ENCODE results near the gene ANKRD34A. TPM values are rescaled to one million over a fixed set of nuclear protein-coding genes. Genes with fewer than 3 reads are reported as not detected.
A peak's percentile ranks its signal among the peaks of the same experiment; 100 is the strongest.

Gene ANKRD34A
- total RNA-seq, 1 experiment from 2014 or later = 0.22 TPM

GRCh38 chr1:145927063-145927886 is 37.1 kb downstream of the ANKRD34A start, which contains the start of gene RBM8A (continued):
- TF ChIP-seq SMAD4 (CRISPR knock-in tag; IDR thresholded peaks at IDR 0.05) = no peak
- TF ChIP-seq, protein P1, sequence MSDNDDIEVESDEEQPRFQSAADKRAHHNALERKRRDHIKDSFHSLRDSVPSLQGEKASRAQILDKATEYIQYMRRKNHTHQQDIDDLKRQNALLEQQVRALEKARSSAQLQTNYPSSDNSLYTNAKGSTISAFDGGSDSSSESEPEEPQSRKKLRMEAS (CRISPR knock-in tag; IDR thresholded peaks at IDR 0.05) = peak; percentile 84
- TF ChIP-seq ETV6 (CRISPR knock-in tag; IDR thresholded peaks at IDR 0.05) = no peak; the same call in 1 of the 2 replicates
- no peak for TF ChIP-seq CREB1 (CRISPR knock-in tag; IDR thresholded peaks at IDR 0.05)
- no peak for TF ChIP-seq ZNF121 (CRISPR knock-in tag; IDR thresholded peaks at IDR 0.05)
- TF ChIP-seq SOX15 (CRISPR knock-in tag; IDR thresholded peaks at IDR 0.05) = no peak
- TF ChIP-seq, protein P2, sequence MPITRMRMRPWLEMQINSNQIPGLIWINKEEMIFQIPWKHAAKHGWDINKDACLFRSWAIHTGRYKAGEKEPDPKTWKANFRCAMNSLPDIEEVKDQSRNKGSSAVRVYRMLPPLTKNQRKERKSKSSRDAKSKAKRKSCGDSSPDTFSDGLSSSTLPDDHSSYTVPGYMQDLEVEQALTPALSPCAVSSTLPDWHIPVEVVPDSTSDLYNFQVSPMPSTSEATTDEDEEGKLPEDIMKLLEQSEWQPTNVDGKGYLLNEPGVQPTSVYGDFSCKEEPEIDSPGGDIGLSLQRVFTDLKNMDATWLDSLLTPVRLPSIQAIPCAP (CRISPR knock-in tag; IDR thresholded peaks at IDR 0.05) = no peak
- no peak for TF ChIP-seq NR3C1 (CRISPR knock-in tag; conservative IDR thresholded peaks at IDR 0.05; ENCODE audit: low read depth)
- no peak for TF ChIP-seq RELA (CRISPR knock-in tag; IDR thresholded peaks at IDR 0.05; ENCODE audit: borderline replicate concordance)
- TF ChIP-seq, protein P3, sequence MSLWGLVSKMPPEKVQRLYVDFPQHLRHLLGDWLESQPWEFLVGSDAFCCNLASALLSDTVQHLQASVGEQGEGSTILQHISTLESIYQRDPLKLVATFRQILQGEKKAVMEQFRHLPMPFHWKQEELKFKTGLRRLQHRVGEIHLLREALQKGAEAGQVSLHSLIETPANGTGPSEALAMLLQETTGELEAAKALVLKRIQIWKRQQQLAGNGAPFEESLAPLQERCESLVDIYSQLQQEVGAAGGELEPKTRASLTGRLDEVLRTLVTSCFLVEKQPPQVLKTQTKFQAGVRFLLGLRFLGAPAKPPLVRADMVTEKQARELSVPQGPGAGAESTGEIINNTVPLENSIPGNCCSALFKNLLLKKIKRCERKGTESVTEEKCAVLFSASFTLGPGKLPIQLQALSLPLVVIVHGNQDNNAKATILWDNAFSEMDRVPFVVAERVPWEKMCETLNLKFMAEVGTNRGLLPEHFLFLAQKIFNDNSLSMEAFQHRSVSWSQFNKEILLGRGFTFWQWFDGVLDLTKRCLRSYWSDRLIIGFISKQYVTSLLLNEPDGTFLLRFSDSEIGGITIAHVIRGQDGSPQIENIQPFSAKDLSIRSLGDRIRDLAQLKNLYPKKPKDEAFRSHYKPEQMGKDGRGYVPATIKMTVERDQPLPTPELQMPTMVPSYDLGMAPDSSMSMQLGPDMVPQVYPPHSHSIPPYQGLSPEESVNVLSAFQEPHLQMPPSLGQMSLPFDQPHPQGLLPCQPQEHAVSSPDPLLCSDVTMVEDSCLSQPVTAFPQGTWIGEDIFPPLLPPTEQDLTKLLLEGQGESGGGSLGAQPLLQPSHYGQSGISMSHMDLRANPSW (CRISPR knock-in tag; conservative IDR thresholded peaks at IDR 0.05; ENCODE audit: low read depth) = no peak
- TF ChIP-seq, protein P4, sequence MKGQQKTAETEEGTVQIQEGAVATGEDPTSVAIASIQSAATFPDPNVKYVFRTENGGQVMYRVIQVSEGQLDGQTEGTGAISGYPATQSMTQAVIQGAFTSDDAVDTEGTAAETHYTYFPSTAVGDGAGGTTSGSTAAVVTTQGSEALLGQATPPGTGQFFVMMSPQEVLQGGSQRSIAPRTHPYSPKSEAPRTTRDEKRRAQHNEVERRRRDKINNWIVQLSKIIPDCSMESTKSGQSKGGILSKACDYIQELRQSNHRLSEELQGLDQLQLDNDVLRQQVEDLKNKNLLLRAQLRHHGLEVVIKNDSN (CRISPR knock-in tag; IDR thresholded peaks at IDR 0.05) = peak; percentile 3; the same call in 1 of the 2 replicates
- TF ChIP-seq ATF1 (CRISPR knock-in tag; IDR thresholded peaks at IDR 0.05) = 0 out of 2 replicates have a peak, but pooled peaks have one; percentile 23
- TF ChIP-seq, protein P5, sequence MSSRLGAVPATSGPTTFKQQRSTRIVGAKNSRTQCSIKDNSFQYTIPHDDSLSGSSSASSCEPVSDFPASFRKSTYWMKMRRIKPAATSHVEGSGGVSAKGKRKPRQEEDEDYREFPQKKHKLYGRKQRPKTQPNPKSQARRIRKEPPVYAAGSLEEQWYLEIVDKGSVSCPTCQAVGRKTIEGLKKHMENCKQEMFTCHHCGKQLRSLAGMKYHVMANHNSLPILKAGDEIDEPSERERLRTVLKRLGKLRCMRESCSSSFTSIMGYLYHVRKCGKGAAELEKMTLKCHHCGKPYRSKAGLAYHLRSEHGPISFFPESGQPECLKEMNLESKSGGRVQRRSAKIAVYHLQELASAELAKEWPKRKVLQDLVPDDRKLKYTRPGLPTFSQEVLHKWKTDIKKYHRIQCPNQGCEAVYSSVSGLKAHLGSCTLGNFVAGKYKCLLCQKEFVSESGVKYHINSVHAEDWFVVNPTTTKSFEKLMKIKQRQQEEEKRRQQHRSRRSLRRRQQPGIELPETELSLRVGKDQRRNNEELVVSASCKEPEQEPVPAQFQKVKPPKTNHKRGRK (CRISPR knock-in tag; IDR thresholded peaks at IDR 0.05; ENCODE audit: borderline replicate concordance) = no peak
- TF ChIP-seq, protein P6, sequence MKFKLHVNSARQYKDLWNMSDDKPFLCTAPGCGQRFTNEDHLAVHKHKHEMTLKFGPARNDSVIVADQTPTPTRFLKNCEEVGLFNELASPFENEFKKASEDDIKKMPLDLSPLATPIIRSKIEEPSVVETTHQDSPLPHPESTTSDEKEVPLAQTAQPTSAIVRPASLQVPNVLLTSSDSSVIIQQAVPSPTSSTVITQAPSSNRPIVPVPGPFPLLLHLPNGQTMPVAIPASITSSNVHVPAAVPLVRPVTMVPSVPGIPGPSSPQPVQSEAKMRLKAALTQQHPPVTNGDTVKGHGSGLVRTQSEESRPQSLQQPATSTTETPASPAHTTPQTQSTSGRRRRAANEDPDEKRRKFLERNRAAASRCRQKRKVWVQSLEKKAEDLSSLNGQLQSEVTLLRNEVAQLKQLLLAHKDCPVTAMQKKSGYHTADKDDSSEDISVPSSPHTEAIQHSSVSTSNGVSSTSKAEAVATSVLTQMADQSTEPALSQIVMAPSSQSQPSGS (CRISPR knock-in tag; IDR thresholded peaks at IDR 0.05; ENCODE audit: borderline replicate concordance, low read depth) = no peak
- TF ChIP-seq PRDM15 (CRISPR knock-in tag; IDR thresholded peaks at IDR 0.05) = no peak
- peak; percentile 62 for TF ChIP-seq HMGXB4 (CRISPR knock-in tag; IDR thresholded peaks at IDR 0.05)
- TF ChIP-seq, protein P7, sequence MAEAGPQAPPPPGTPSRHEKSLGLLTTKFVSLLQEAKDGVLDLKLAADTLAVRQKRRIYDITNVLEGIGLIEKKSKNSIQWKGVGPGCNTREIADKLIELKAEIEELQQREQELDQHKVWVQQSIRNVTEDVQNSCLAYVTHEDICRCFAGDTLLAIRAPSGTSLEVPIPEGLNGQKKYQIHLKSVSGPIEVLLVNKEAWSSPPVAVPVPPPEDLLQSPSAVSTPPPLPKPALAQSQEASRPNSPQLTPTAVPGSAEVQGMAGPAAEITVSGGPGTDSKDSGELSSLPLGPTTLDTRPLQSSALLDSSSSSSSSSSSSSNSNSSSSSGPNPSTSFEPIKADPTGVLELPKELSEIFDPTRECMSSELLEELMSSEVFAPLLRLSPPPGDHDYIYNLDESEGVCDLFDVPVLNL (CRISPR knock-in tag; IDR thresholded peaks at IDR 0.05; ENCODE audit: borderline replicate concordance, low read depth) = no peak
- TF ChIP-seq GABPB1 (CRISPR knock-in tag; IDR thresholded peaks at IDR 0.05) = peak; percentile 62
- TF ChIP-seq ESRRA (CRISPR knock-in tag; IDR thresholded peaks at IDR 0.05; ENCODE audit: borderline replicate concordance) = no peak
- no peak for TF ChIP-seq USF2 (CRISPR knock-in tag; IDR thresholded peaks at IDR 0.05)
